Measurements from ENCODE around the gene ALK. TPM values are rescaled to one million over a fixed set of nuclear protein-coding genes. Genes with fewer than 3 reads are reported as not detected.

ALK gene
- total RNA-seq, 2 experiments from 2014 or later: not detected

GRCh38 chr2:29644949-29645348 lies 276.4 kb downstream of the ALK start:
- H3K27me3 Mint-ChIP-seq: peaks cover 2% of the 10 kb centered on the region
- CTCF ChIA-PET: no interaction called here
- H3K36me3 Mint-ChIP-seq (ENCODE audit: low read depth): no peaks in the 10 kb centered on the region
- DNase-seq: no peak
- H3K9me3 Mint-ChIP-seq: peaks cover 9% of the 10 kb centered on the region
- no peak overlapping the region for H3K4me3 Mint-ChIP-seq
- H3K27ac Mint-ChIP-seq: no peak overlapping the region
- POLR2A ChIA-PET: no interaction called here
- no peaks in the 10 kb centered on the region for H3K4me1 Mint-ChIP-seq

- Mint-ChIP-seq H3K36me3 (ENCODE audit: low read depth) (no peaks in the 10 kb centered on the region), H3K4me3 (no peak overlapping the region), H3K4me1 (no peaks in the 10 kb centered on the region), H3K27me3 (peaks cover 2% of the 10 kb centered on the region), H3K27ac (no peak overlapping the region), H3K9me3 (no peaks in the 10 kb centered on the region)
- CTCF ChIA-PET: no interaction called here
- POLR2A ChIA-PET: no interaction called here
- no peak for DNase-seq
Observed at GRCh38 chr2:29643196-29643595, 278.2 kb downstream of the ALK start.

GRCh38 chr2:29640360-29640759 lies 281.0 kb downstream of the ALK start:
- POLR2A ChIA-PET: no interaction called here
- Mint-ChIP-seq H3K9me3 (no peaks in the 10 kb centered on the region), H3K36me3 (ENCODE audit: low read depth) (no peaks in the 10 kb centered on the region), H3K27me3 (peaks cover 5% of the 10 kb centered on the region), H3K27ac (no peak overlapping the region), H3K4me1 (no peaks in the 10 kb centered on the region), H3K4me3 (no peak overlapping the region)
- DNase-seq: no peak
- CTCF ChIA-PET: interaction anchor here (1.2 kb wide), 1 partner anchor 11 kb away, joined by 3 read pairs; no protein-coding TSS in a partner anchor

- no peak overlapping the region for H3K27ac Mint-ChIP-seq
- ChIA-PET CTCF (interaction anchor here (0.9 kb wide), 1 partner anchor 22 kb away, joined by 3 read pairs; no protein-coding TSS in a partner anchor), POLR2A (interaction anchor here (0.6 kb wide), 1 partner anchor 818 kb away, joined by 3 read pairs; no protein-coding TSS in a partner anchor)
- no peak for DNase-seq
- H3K9me3 Mint-ChIP-seq: no peaks in the 10 kb centered on the region
- H3K27me3 Mint-ChIP-seq: peaks cover 8% of the 10 kb centered on the region
- no peaks in the 10 kb centered on the region for H3K4me1 Mint-ChIP-seq
- H3K4me3 Mint-ChIP-seq: no peak overlapping the region
- no peaks in the 10 kb centered on the region for H3K36me3 Mint-ChIP-seq (ENCODE audit: low read depth)
Observed at GRCh38 chr2:29638641-29639040, 282.7 kb downstream of the ALK start.

GRCh38 chr2:29634916-29635315 lies 286.5 kb downstream of the ALK start:
- Mint-ChIP-seq H3K4me1 (no peaks in the 10 kb centered on the region), H3K4me3 (no peak overlapping the region), H3K27ac (no peak overlapping the region), H3K36me3 (ENCODE audit: low read depth) (no peaks in the 10 kb centered on the region), H3K9me3 (no peaks in the 10 kb centered on the region), H3K27me3 (peaks cover 14% of the 10 kb centered on the region)
- no peak for DNase-seq
- CTCF ChIA-PET: no interaction called here
- POLR2A ChIA-PET: no interaction called here

- Mint-ChIP-seq H3K4me1 (no peaks in the 10 kb centered on the region), H3K9me3 (no peaks in the 10 kb centered on the region), H3K27me3 (peaks cover 16% of the 10 kb centered on the region), H3K27ac (no peak overlapping the region), H3K4me3 (no peak overlapping the region), H3K36me3 (ENCODE audit: low read depth) (no peaks in the 10 kb centered on the region)
- CTCF ChIA-PET: no interaction called here
- POLR2A ChIA-PET: no interaction called here
- no peak for DNase-seq
Observed at GRCh38 chr2:29632018-29632417, 289.4 kb downstream of the ALK start.

GRCh38 chr2:29629495-29629894 lies 291.9 kb downstream of the ALK start:
- no peak for DNase-seq
- POLR2A ChIA-PET: no interaction called here
- Mint-ChIP-seq H3K4me1 (no peaks in the 10 kb centered on the region), H3K9me3 (no peaks in the 10 kb centered on the region), H3K36me3 (ENCODE audit: low read depth) (no peaks in the 10 kb centered on the region), H3K4me3 (no peak overlapping the region), H3K27me3 (peaks cover 13% of the 10 kb centered on the region), H3K27ac (no peak overlapping the region)
- CTCF ChIA-PET: no interaction called here

GRCh38 chr2:29628862-29629261 lies 292.5 kb downstream of the ALK start:
- CTCF ChIA-PET: no interaction called here
- H3K36me3 Mint-ChIP-seq (ENCODE audit: low read depth): no peaks in the 10 kb centered on the region
- no peaks in the 10 kb centered on the region for H3K9me3 Mint-ChIP-seq
- H3K4me1 Mint-ChIP-seq: no peaks in the 10 kb centered on the region
- no peak for DNase-seq
- peaks cover 11% of the 10 kb centered on the region for H3K27me3 Mint-ChIP-seq
- no peak overlapping the region for H3K4me3 Mint-ChIP-seq
- POLR2A ChIA-PET: no interaction called here
- no peak overlapping the region for H3K27ac Mint-ChIP-seq

GRCh38 chr2:29628108-29628745 lies 293.2 kb downstream of the ALK start:
- CTCF ChIA-PET: no interaction called here
- H3K36me3 Mint-ChIP-seq (ENCODE audit: low read depth): no peaks in the 10 kb centered on the region
- DNase-seq: no peak
- no peaks in the 10 kb centered on the region for H3K4me1 Mint-ChIP-seq
- no peaks in the 10 kb centered on the region for H3K9me3 Mint-ChIP-seq
- H3K4me3 Mint-ChIP-seq: no peak overlapping the region
- peaks cover 7% of the 10 kb centered on the region for H3K27me3 Mint-ChIP-seq
- H3K27ac Mint-ChIP-seq: no peak overlapping the region
- POLR2A ChIA-PET: no interaction called here

- no peak overlapping the region for H3K27ac Mint-ChIP-seq
- no peaks in the 10 kb centered on the region for H3K9me3 Mint-ChIP-seq
- no peaks in the 10 kb centered on the region for H3K4me1 Mint-ChIP-seq
- H3K36me3 Mint-ChIP-seq (ENCODE audit: low read depth): no peaks in the 10 kb centered on the region
- ChIA-PET POLR2A (no interaction called here), CTCF (no interaction called here)
- no peak for DNase-seq
- H3K4me3 Mint-ChIP-seq: no peak overlapping the region
- H3K27me3 Mint-ChIP-seq: peaks cover 5% of the 10 kb centered on the region
Observed at GRCh38 chr2:29627279-29627711, 294.1 kb downstream of the ALK start.

GRCh38 chr2:29620890-29621289 lies 300.5 kb downstream of the ALK start:
- ChIA-PET POLR2A (no interaction called here), CTCF (no interaction called here)
- Mint-ChIP-seq H3K36me3 (ENCODE audit: low read depth) (no peaks in the 10 kb centered on the region), H3K27ac (no peak overlapping the region), H3K9me3 (no peaks in the 10 kb centered on the region), H3K4me1 (no peaks in the 10 kb centered on the region), H3K4me3 (no peak overlapping the region), H3K27me3 (no peaks in the 10 kb centered on the region)
- no peak for DNase-seq

GRCh38 chr2:29619689-29620088 lies 301.7 kb downstream of the ALK start:
- ChIA-PET POLR2A (no interaction called here), CTCF (no interaction called here)
- no peak overlapping the region for H3K4me3 Mint-ChIP-seq
- DNase-seq: no peak
- H3K9me3 Mint-ChIP-seq: no peaks in the 10 kb centered on the region
- H3K27ac Mint-ChIP-seq: no peak overlapping the region
- H3K36me3 Mint-ChIP-seq (ENCODE audit: low read depth): no peaks in the 10 kb centered on the region
- peaks cover 3% of the 10 kb centered on the region for H3K27me3 Mint-ChIP-seq
- H3K4me1 Mint-ChIP-seq: no peaks in the 10 kb centered on the region

- H3K27ac Mint-ChIP-seq: no peak overlapping the region
- H3K4me3 Mint-ChIP-seq: no peak overlapping the region
- no peaks in the 10 kb centered on the region for H3K4me1 Mint-ChIP-seq
- no peak for DNase-seq
- no peaks in the 10 kb centered on the region for H3K36me3 Mint-ChIP-seq (ENCODE audit: low read depth)
- ChIA-PET POLR2A (no interaction called here), CTCF (no interaction called here)
- no peaks in the 10 kb centered on the region for H3K9me3 Mint-ChIP-seq
- H3K27me3 Mint-ChIP-seq: peaks cover 3% of the 10 kb centered on the region
Observed at GRCh38 chr2:29618024-29618423, 303.4 kb downstream of the ALK start.

GRCh38 chr2:29617351-29617750 lies 304.0 kb downstream of the ALK start:
- DNase-seq: no peak
- Mint-ChIP-seq H3K36me3 (ENCODE audit: low read depth) (no peaks in the 10 kb centered on the region), H3K4me1 (no peaks in the 10 kb centered on the region), H3K27me3 (peaks cover 9% of the 10 kb centered on the region), H3K27ac (no peak overlapping the region), H3K4me3 (no peak overlapping the region), H3K9me3 (no peaks in the 10 kb centered on the region)
- CTCF ChIA-PET: no interaction called here
- POLR2A ChIA-PET: no interaction called here
